Erythroblast (primary cell): ENCODE results near the gene BUB1B.

Source experiments
- GATA1 ChIP-seq: IDR thresholded peaks from 2 replicates; pipeline ENCODE4 v1.6.1; 2011; ENCODE audit warnings: low read depth, mild to moderate bottlenecking, control low read depth, low read length, moderate library complexity
- POLR2A ChIP-seq: IDR thresholded peaks from 2 replicates; pipeline ENCODE4 v1.6.1; 2011; ENCODE audit warnings: mild to moderate bottlenecking, low read length

- TF ChIP-seq POLR2A (no peak), GATA1 (no peak)
Measured at GRCh38 chr15:40252141-40252437, 91.2 kb downstream of the BUB1B start.
